Mesendoderm (in vitro differentiated cells): ENCODE measurements around the gene RARA.

Source experiments
- DNase-seq: peaks from one replicate; pipeline ENCODE4 v3.0.0; 2013
- H2AK5ac ChIP-seq: 2 replicates; pipeline ENCODE4 v1.6.1; 2013; ENCODE audit warnings: low read length, inconsistent platforms
- H2BK120ac ChIP-seq: 2 replicates; pipeline ENCODE4 v1.6.1; 2013; ENCODE audit warnings: low read depth, mild to moderate bottlenecking, low read length, moderate library complexity, mixed read lengths
- H2BK15ac ChIP-seq: replicated peaks from 2 replicates; pipeline ENCODE4 v1.6.1; 2013; ENCODE audit warnings: low read depth, mild to moderate bottlenecking, moderate library complexity
- H2BK5ac ChIP-seq: 2 replicates; pipeline ENCODE4 v1.6.1; 2013; ENCODE audit warnings: low read length, inconsistent platforms
- H3K18ac ChIP-seq: 2 replicates; pipeline ENCODE4 v1.6.1; 2013; ENCODE audit warnings: mild to moderate bottlenecking, low read length, mixed read lengths
- H3K23ac ChIP-seq: one replicate; pipeline ENCODE4 v1.6.1; 2013; ENCODE audit warnings: low read length
- H3K27ac ChIP-seq: 2 replicates; pipeline ENCODE4 v1.5.1; 2013; ENCODE audit warnings: low read depth, mild to moderate bottlenecking, inconsistent platforms, low read length, moderate library complexity
- H3K27me3 ChIP-seq: 2 replicates; pipeline ENCODE4 v1.6.1; 2013; ENCODE audit warnings: low read length, control low read depth, mild to moderate bottlenecking, inconsistent platforms; ENCODE audit not compliant: insufficient read depth, poor library complexity
- H3K36me3 ChIP-seq: 2 replicates; pipeline ENCODE4 v1.6.1; 2013; ENCODE audit warnings: low read length, inconsistent platforms; ENCODE audit not compliant: control insufficient read depth, insufficient read depth
- H3K4ac ChIP-seq: one replicate; pipeline ENCODE4 v1.6.1; 2013; ENCODE audit warnings: low read depth, mild to moderate bottlenecking, low read length, moderate library complexity
- H3K4me1 ChIP-seq: 2 replicates; pipeline ENCODE4 v1.6.1; 2013; ENCODE audit warnings: low read depth, low read length, inconsistent platforms; ENCODE audit not compliant: control insufficient read depth
- H3K4me2 ChIP-seq: 2 replicates; pipeline ENCODE4 v1.6.1; 2013; ENCODE audit warnings: low read length
- H3K4me3 ChIP-seq: 2 replicates; pipeline ENCODE4 v1.5.1; 2013; ENCODE audit warnings: mild to moderate bottlenecking, low read length
- H3K56ac ChIP-seq: one replicate; pipeline ENCODE4 v1.6.1; 2013; ENCODE audit warnings: low read length
- H3K79me1 ChIP-seq: 2 replicates; pipeline ENCODE4 v1.6.1; 2013; ENCODE audit warnings: low read length, inconsistent platforms
- H3K79me2 ChIP-seq: 2 replicates; pipeline ENCODE4 v1.6.1; 2013; ENCODE audit warnings: mild to moderate bottlenecking, low read length; ENCODE audit not compliant: control insufficient read depth, insufficient read depth
- H3K9ac ChIP-seq: 2 replicates; pipeline ENCODE4 v1.6.1; 2013; ENCODE audit warnings: low read length, inconsistent platforms
- H4K5ac ChIP-seq: one replicate; pipeline ENCODE4 v1.6.1; 2013; ENCODE audit warnings: low read length
- H4K8ac ChIP-seq: one replicate; pipeline ENCODE4 v1.6.1; 2013; ENCODE audit warnings: low read depth, mild to moderate bottlenecking, control low read depth, low read length, moderate library complexity
- WGBS: extraction: QIAGEN DNeasy Blood & Tissue Kit; methylation state at CpG from one replicate; pipeline ENCODE4 v1.1.7; 2013; ENCODE audit warnings: low lambda C conversion rate, missing lambda C conversion rate; ENCODE audit not compliant: insufficient coverage; ENCODE audit errors: extremely low coverage; 5-methylcytosine and 5-hydroxymethylcytosine counted together

The RARA gene

GRCh38 chr17:40329839-40330794 is 21.1 kb downstream of the RARA start:
- H4K5ac ChIP-seq = no peak overlapping the region
- H2BK5ac ChIP-seq = no peak overlapping the region
- no peaks in the 10 kb centered on the region for H3K79me2 ChIP-seq
- H2AK5ac ChIP-seq = no peak overlapping the region
- no peak for DNase-seq
- H3K4me3 ChIP-seq = no peak overlapping the region
- no peak overlapping the region for H2BK15ac ChIP-seq
- H4K8ac ChIP-seq = no peak overlapping the region
- no peak overlapping the region for H3K18ac ChIP-seq
- no peaks in the 10 kb centered on the region for H3K4me1 ChIP-seq
- no peak overlapping the region for H3K27ac ChIP-seq
- H3K79me1 ChIP-seq = peaks cover 11% of the 10 kb centered on the region
- no peak overlapping the region for H2BK120ac ChIP-seq
- H3K4ac ChIP-seq = no peak overlapping the region
- H3K56ac ChIP-seq = no peak overlapping the region
- H3K27me3 ChIP-seq = no peaks in the 10 kb centered on the region
- no CpG with 5 or more reads among the region's 11 CpGs for WGBS
- H3K36me3 ChIP-seq = no peaks in the 10 kb centered on the region
- H3K4me2 ChIP-seq = no peak overlapping the region
- no peak overlapping the region for H3K9ac ChIP-seq
- H3K23ac ChIP-seq = no peak overlapping the region

GRCh38 chr17:40330850-40331470 is 22.0 kb downstream of the RARA start:
- no peak overlapping the region for H3K4me3 ChIP-seq
- no peak overlapping the region for H2BK120ac ChIP-seq
- no peak overlapping the region for H3K4me2 ChIP-seq
- no peak overlapping the region for H3K27ac ChIP-seq
- no peaks in the 10 kb centered on the region for H3K36me3 ChIP-seq
- H3K79me2 ChIP-seq = no peaks in the 10 kb centered on the region
- no peak overlapping the region for H2BK5ac ChIP-seq
- no peak overlapping the region for H4K5ac ChIP-seq
- DNase-seq = no peak
- H4K8ac ChIP-seq = no peak overlapping the region
- no CpG with 5 or more reads among the region's 10 CpGs for WGBS
- H3K23ac ChIP-seq = no peak overlapping the region
- no peak overlapping the region for H3K4ac ChIP-seq
- no peaks in the 10 kb centered on the region for H3K27me3 ChIP-seq
- H3K9ac ChIP-seq = no peak overlapping the region
- no peak overlapping the region for H3K18ac ChIP-seq
- no peak overlapping the region for H2AK5ac ChIP-seq
- no peak overlapping the region for H3K56ac ChIP-seq
- peaks cover 10% of the 10 kb centered on the region for H3K79me1 ChIP-seq
- no peak overlapping the region for H2BK15ac ChIP-seq
- no peaks in the 10 kb centered on the region for H3K4me1 ChIP-seq

GRCh38 chr17:40331743-40332641 is 23.0 kb downstream of the RARA start:
- Histone ChIP-seq H3K27ac (no peak overlapping the region), H2BK5ac (no peak overlapping the region), H4K8ac (no peak overlapping the region), H3K79me1 (peaks cover 5% of the 10 kb centered on the region), H3K23ac (no peak overlapping the region), H3K27me3 (no peaks in the 10 kb centered on the region), H3K4me1 (no peaks in the 10 kb centered on the region), H3K56ac (no peak overlapping the region), H3K4me3 (no peak overlapping the region), H2AK5ac (no peak overlapping the region), H3K4me2 (no peak overlapping the region), H3K9ac (no peak overlapping the region), H3K79me2 (no peaks in the 10 kb centered on the region), H3K4ac (no peak overlapping the region), H3K18ac (no peak overlapping the region), H3K36me3 (no peaks in the 10 kb centered on the region), H2BK15ac (no peak overlapping the region), H4K5ac (no peak overlapping the region), H2BK120ac (no peak overlapping the region)
- DNase-seq = no peak
- WGBS = no CpG with 5 or more reads among the region's 22 CpGs

- Histone ChIP-seq H2BK15ac (no peak overlapping the region), H4K5ac (no peak overlapping the region)
- DNase-seq = no peak
These were observed 24.9 kb downstream of the RARA start for GRCh38 chr17:40333781-40334448.

GRCh38 chr17:40335620-40336019 is 26.6 kb downstream of the RARA start:
- no peak for DNase-seq
- H2BK120ac ChIP-seq = no peak overlapping the region
- no peak overlapping the region for H2BK5ac ChIP-seq
- no peak overlapping the region for H3K4me2 ChIP-seq
- H4K8ac ChIP-seq = no peak overlapping the region
- no peak overlapping the region for H3K23ac ChIP-seq
- H3K4me3 ChIP-seq = no peak overlapping the region
- H3K18ac ChIP-seq = no peak overlapping the region
- no peaks in the 10 kb centered on the region for H3K79me2 ChIP-seq
- no peak overlapping the region for H3K9ac ChIP-seq
- no peak overlapping the region for H4K5ac ChIP-seq
- H3K27me3 ChIP-seq = no peaks in the 10 kb centered on the region
- H3K27ac ChIP-seq = no peak overlapping the region
- H3K36me3 ChIP-seq = no peaks in the 10 kb centered on the region
- H3K4ac ChIP-seq = no peak overlapping the region
- peaks cover 4% of the 10 kb centered on the region for H3K79me1 ChIP-seq
- H3K4me1 ChIP-seq = no peaks in the 10 kb centered on the region
- no peak overlapping the region for H2AK5ac ChIP-seq
- no CpG with 5 or more reads among the region's 8 CpGs for WGBS
- H3K56ac ChIP-seq = no peak overlapping the region
- no peak overlapping the region for H2BK15ac ChIP-seq

More at GRCh38 chr17:40333781-40334448, 24.9 kb downstream of the RARA start:
- H3K79me1 ChIP-seq = peaks cover 6% of the 10 kb centered on the region
- WGBS = no CpG with 5 or more reads among the region's 4 CpGs
- no peak overlapping the region for H2BK5ac ChIP-seq
- no peak overlapping the region for H3K4me2 ChIP-seq
- H3K4me3 ChIP-seq = no peak overlapping the region
- no peak overlapping the region for H3K56ac ChIP-seq
- no peak overlapping the region for H3K4ac ChIP-seq
- no peak overlapping the region for H3K23ac ChIP-seq
- no peak overlapping the region for H2AK5ac ChIP-seq
- no peak overlapping the region for H3K18ac ChIP-seq
- no peaks in the 10 kb centered on the region for H3K27me3 ChIP-seq
- H2BK120ac ChIP-seq = no peak overlapping the region
- H4K8ac ChIP-seq = no peak overlapping the region
- no peaks in the 10 kb centered on the region for H3K4me1 ChIP-seq
- H3K9ac ChIP-seq = no peak overlapping the region
- H3K79me2 ChIP-seq = no peaks in the 10 kb centered on the region
- H3K36me3 ChIP-seq = no peaks in the 10 kb centered on the region
- H3K27ac ChIP-seq = no peak overlapping the region
